IPS DF 4.7 (cell line): ENCODE results near the gene FNDC10.
"Not testable (repeated sequence)": the region's sequence is repeated elsewhere in the genome, so short reads cannot be mapped to it uniquely, and the experiment has no call there.

Experiments used
- DNase-seq: peaks from one replicate; pipeline ENCODE4 v3.0.0-alpha.2; 2013; ENCODE audit warnings: low spot score; ENCODE audit errors: extremely low read depth

Gene FNDC10

DNA sequence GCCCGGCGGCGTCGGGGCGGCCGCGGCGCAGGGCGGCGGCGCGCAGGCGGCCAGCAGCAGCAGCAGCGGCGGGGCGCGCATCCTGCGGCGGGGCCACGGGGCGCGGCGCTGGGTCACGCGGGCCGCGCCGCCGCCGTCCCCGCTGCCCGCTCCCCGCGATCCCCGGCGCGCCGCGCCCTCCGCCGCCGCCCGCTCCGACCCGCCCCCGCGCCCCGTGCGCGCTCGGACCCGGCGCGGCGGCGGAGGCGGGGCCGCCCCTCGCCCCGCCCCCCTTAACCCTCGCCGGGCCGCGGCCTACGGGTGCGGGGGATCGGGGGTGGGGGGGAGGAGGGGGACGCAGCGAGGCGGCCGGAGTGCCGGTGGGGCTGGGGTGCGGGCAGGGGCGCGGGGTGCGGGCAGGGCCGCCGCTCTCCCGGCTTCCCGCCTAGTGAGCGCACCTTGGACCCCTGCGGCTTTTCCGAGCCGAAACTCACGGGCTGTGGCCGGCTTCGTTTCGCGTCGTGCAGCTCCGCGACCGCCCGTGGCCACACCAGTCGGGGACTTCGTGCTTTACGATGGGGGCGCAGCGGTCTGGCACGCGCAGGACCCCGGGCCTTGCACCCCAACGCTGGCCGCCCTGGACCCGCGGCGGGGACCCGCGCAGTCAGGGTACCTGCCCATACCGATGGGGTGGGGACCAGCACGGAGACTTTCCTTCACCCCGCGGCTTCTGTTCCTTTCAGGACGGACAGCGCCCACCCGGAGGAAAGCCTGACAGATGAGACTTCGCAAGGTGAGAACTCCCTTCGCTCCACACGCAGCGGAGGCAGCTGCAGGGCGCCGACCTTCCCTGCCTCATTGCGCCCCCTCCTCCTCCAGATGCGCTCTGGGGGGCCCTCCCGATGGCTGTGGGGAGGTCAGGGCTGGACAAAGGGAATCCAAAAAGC, at the start of gene FNDC10:
Gene FNDC10 (minus strand): TSS at position 201 of the 926 bp plus-strand sequence. CDS start 120 bp downstream, at position 81.
- DNase-seq: no peak

DNA sequence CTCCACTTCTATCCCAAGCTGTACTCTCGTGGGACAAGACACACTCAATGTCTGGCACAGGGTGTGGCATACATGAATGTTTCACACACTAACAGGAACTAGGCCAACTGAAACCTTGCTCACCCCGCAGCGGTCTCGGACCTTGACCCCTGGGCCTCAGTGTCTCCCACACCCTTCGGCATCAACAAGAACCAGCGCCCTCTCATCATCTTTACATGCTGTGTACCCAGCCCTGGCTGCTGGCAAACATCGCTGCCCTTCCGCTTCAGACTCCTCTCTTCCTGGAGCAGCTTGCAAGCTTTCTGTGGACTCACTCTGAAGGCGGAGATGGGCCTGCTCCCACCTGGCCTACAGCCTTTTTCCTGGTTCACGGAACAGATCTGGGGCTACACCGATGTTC, 48.3 kb upstream of the FNDC10 start:
- not testable (repeated sequence) for DNase-seq

DNA sequence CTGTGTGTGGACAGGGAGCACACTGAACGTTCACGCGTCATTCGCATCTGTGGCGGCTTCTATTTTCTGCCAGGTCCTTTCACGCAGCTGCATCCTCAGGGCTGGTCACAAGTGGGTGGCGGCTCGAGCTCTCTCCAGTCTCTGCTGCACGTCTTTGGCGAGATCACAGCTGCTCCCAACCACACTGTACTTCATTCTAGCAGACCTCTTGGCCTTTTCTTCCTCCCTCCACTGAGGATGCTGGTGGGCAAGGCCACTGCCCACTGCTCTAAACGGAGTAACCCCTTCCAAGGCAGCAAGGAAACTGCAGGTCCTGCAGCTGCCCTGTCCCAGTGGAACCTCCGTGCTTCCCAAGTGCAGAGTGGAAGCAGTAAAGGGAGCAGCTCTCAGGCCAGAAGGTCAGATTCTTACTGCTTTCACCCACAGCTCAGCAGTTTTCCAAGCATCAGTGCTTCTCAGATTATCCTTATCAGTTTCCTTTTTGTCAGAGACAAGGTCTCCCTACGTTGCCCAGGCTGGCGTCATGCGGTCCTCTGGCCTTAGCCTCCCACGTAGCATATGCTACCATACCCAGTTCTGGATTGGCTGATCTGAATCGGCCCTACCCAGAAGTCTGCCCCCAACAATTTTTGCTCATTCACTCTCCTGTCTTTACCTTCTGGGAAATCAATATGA, 47.8 kb upstream of the FNDC10 start:
- DNase-seq: not testable (repeated sequence)

DNA sequence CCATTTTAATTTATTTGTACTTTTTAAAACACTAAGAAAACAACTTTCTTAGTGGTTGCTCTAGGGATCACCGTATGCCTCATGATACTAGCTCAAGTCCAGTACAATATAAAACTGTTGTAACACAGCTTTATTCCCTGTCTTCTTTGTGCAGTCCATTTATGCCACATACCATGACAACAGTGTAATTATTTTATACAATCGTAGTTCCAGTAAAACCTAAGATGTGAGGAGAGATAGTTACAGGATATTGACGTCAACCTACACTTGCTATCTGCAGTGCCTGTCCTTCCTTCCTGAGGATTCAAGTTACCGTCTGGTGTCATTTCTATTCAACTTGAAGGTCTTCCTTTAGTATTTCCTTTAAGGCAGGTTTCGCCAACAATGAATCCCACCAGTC, 46.4 kb upstream of the FNDC10 start:
- not testable (repeated sequence) for DNase-seq

DNA sequence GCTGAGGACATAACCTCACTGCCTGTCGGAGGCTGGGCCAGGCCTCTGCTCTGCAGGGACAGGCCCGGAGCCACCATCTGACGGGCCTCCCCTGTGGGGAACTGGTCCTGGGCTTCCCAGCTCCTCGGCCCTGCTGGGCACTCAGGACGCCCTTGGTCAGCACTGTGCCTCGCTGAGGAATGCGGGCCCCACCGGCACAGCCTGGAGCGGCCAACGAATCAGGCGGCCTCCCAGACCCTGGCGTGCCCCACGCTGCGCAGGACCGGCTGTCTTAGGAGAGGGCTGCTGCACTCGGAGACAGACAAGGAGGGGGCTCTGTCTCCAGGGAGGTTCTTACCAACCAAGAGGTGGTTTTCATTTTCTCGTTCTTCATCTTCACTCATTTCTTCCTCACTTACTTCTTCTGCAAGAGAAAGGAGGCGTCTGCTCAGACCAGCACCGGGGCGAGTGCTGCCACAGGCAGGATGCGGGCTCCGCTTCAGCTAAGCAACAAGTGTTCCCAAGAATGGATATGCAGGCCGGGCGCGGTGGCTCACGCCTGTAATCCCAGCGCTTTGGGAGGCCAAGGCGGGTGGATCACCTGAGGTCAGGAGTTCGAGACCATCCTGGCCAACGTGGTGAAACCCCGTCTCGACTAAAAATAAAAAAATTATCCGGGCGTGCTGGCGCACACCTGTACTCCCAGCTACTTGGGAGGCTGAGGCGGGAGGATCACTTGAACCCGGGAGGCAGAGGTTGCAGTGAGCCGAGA, 41.0 kb upstream of the FNDC10 start:
- not testable (repeated sequence) for DNase-seq

DNA sequence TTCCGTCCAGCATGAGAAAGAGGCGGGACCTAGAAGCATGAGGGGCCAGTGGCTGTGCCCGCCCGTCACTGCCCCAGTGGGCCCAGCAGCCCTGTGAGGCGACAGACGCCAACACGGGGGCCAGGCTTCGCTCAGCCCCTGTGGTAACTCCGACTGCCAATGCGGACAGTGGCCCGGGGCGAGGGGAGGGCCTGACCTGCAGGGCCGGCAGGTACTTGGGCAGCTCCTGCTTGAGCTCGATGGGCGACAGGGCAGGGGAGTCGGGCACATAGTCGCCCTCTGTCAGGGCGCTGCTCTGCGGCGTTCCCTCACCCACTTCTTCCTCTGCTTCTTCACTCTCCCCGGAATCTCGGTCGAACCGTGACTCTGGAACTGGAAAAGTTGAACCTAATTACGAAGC, 40.1 kb upstream of the FNDC10 start:
- not testable (repeated sequence) for DNase-seq

DNA sequence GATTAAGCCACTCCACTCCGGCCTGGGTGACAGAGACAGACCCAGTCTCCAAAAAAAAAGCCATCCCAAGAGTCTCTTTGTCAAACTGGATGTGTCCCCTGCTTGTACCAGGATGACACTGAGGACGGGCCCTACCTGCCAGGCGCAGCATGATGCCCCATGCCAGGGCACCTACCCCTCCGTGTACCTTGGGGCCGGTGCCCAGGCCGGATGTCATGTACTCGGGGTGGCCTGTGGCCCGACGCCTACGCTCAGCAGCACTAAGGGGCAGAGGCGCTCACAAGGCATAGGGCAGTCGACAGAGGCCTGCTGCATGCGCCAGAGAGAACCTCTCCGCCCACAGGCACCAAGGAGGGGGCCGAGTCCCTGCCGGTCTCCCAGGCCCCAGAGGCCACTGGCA, 39.4 kb upstream of the FNDC10 start:
- DNase-seq: not testable (repeated sequence)

DNA sequence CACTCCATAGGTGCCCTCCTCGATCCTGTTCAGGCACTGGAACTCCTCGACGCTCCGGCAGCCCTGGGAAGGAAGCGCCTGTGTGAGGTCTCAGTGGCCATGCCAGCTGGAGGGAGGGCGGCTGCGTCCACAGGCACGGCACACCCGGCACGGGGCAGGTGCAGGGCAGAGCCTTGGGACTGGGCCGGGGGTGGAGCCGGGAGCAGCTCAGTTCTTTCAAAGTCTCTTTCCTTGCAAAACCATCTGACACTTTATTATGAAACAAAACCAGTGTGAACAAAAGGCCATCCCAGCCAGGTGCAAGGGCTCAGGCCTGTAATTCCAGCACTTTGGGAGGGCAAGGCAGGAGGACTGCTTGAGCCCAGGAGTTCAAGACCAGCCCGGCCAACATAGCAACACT, 38.6 kb upstream of the FNDC10 start:
- not testable (repeated sequence) for DNase-seq

DNA sequence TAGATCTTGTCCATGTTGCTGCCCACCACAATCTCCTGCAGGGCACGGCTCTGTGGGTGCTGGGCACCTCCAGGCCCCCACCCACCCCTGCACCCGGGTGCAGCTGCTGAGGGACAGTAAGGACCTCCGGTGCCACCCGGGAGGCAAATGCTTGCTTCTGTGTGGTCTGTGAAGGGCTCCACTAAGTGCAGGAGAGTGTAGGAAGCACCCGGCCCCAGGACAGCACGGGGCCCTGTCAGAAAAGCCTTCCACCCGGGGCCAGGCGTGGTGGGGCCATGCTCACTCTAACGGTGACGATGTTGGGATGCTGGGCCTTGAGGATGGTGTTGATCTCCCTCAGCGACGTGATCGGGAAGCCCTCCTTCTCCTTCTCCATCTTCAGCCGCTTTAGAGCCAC, 37.5 kb upstream of the FNDC10 start:
- not testable (repeated sequence) for DNase-seq

DNA sequence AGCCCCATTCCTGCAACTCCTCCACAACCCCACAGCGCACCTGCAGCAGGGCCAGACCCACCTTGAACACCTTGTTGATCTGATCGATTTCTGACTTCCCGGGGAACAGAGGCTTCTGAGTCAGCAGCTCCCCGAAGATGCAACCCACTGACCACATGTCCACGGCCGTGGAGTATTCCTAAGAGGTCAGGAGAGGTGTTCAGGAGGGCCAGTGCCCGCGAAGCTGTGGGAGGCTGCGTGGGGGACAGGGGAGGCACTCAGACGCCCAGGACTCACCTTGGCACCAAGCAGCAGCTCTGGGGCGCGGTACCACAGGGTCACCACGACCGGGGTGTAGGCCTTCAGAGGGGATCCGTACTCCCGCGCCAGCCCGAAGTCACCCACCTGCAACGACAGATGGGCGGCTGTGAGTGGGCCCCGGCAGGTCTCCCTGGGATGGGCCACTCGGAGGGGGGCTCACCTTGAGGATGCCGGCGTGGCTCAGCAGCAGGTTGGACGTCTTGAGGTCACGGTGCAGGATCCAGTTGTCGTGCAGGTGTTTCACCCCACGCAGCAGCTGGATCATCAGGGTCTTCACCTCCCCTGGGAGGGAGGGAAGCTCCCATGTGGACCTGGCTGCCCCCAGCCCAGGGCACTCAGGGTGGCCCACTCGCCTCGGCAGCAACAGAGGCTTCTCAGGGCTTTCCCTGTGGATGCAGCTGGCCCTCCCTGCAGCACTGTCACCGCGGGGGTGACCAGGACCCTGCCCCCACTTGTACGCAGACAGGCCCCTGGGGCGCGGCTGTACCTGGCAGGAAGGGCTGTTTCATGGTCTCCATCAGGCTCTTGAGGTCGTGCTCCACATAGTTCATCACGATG, 36.9 kb upstream of the FNDC10 start:
- DNase-seq: not testable (repeated sequence)

DNA sequence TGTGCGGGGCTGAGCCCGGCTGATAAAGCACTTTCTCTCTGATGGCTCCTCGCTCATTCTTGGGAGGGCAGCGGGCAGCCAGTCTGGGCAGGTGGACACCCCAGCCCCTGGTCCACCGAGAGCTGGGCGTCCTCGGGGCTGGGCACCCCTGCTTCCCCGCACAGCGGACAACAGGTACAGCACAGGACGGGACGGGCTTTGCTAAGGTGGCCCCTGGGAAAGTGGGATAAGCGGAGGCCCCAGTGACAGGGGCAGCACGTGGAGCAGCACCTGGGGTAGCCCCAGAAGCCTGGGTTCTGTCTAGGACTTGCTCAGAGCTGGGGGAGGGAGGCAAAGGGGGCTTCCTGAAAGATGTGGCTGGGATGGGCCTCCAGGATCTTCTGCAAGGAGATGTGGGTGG, 34.7 kb upstream of the FNDC10 start:
- DNase-seq: not testable (repeated sequence)

DNA sequence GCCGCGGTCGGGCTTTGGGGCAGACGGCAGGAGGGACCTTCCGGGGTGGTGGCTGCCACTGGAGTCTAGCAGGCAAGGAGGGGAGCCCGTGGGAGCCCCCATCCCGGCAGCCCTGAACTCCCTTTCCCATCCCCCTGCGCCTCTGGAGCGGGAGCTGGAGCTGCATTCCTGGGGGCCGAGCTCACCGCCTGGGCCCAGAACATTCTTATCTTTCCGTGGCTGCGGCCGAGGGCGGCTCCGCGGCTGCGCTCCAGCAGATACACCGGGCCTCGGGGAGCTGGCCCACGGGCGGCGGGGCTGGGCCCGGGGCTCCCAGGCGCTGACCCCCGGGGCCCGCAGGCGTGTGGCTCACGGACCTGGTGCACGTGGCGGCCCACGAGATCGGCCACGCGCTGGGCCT, 33.5 kb upstream of the FNDC10 start:
- DNase-seq: not testable (repeated sequence)

DNA sequence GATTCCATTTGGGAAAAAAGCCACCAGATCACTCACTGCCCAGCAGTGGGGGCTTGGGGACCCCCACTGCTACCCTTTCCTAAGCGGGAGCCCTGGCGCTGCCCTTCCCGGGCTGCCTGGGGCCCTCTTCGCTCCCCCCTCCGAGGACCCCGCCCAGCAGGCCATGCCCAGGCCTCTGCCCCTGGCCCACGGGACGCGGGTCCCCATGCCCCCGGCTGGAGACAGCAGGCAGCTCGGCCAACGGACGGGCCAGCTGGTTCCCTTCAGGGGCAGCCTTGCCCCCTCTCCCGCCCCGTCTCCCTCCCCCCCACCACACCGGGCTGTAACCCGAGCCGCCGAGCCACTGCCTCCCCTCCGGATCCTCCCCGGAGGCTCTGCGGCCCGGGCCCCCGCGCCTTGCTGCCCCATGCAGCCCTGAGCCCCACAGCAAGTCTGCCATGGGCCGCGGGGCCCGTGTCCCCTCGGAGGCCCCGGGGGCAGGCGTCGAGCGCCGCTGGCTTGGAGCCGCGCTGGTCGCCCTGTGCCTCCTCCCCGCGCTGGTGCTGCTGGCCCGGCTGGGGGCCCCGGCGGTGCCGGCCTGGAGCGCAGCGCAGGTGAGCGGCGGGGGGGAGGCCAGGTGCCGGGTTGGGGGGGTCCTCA, 32.0 kb upstream of the FNDC10 start, which contains the start of gene MMP23B:
Gene MMP23B (plus strand): TSS at position 392 of the 639 bp plus-strand sequence. CDS start 46 bp downstream, at position 438.
- DNase-seq: no peak

DNA sequence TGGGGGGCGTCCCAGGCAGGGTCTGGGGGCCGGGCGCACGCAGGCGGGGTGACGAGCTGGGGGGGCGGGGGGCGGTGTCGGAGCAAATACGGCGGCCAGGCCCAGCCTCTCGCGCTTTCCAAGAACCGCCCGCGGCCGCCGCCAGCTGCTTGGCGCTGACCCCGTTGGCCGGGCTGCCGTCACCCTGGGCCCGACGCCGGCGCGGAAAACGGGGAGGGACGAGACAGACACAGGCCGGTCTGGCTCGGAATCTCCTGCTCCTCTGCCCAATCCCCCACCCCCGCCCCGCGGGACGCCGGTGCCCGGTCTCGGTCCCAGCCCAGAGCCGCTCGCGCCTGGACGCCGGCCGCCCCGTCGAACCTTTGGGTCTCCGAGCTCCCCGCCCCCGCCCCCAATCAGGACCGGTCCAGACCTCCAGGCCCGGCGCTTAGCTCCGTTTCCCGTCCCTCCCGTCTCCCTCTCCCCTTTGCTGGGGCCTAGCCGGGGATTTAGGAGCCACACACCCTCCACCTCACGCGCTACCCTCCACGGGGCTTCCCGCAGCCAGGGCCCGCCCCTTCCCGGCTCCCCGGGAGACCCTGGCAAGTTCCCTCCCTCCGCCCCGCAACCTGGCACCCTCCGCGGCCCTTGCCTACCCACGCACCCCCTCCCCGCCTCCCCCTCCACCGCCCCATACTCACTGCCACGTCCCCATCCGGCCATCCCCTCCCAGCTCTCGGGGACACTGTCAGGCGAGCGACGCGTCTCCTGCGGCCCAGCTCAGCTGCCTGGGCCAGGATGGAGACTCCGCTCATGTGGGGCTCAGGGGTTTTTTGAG, 31.2 kb upstream of the FNDC10 start:
- no peak for DNase-seq

DNA sequence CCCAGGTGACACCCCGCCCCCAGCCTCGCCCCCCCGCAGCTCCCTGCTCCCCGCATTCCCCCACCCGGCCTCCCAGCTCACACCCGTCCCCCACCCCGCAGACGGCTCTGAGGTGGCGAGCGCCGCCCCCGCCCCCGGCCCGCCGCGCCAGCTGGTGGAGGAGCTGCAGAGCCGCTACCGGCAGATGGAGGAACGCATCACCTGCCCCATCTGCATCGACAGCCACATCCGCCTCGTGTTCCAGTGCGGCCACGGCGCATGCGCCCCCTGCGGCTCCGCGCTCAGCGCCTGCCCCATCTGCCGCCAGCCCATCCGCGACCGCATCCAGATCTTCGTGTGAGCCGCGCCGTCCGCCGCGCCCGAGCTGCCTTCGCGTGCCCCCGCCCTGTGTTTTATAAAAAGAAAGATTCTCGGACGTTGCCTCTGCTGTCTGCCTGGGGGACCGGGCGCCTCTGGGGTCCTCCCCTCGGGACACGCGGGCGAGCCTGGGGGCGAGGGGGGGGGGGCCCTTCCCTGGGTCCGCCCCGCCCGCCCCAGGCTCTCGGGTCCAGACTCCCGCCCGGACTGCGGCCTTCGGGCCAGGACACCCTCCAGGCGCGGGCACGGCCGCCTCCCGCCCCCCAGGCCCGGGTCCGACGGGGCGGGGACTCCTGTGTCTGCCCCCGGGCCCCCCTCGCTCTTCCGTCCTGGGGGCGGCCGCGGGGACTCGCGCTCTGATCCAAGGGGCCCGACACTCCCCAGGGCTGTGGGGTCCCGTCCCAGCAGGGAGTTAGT, 30.4 kb upstream of the FNDC10 start:
- no peak for DNase-seq

DNA sequence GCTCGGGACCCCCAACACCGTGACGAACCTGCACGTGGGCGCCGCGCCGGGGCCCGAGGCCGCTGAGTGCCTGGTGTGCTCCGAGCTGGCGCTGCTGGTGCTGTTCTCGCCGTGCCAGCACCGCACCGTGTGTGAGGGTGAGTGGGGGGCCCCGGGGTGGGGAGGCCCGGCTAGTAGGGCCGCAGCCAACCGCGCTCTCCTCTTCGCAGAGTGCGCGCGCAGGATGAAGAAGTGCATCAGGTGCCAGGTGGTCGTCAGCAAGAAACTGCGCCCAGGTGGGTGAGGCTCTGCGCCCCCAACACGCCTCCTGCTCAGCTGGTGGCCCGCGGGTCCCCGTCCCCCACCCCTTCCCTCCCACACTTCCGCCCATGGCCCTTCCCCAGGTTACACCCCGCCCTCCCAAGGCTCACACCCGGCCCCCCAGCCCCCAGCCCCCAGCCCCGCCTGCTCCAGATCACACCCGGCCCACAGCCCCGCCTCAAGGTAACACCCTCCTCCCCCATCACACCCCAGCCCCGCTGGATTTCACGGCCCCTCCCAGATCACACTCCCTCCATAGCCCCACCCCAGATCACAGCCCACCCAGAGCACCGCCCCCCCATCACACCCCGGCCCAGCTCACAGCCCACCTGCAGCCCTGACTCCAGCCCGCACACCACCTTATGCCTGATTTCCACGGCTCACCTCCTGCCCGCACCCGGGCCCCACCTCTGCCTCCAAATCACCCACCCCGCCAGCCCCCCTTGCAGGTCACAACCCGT, 29.7 kb upstream of the FNDC10 start:
- no peak for DNase-seq

DNA sequence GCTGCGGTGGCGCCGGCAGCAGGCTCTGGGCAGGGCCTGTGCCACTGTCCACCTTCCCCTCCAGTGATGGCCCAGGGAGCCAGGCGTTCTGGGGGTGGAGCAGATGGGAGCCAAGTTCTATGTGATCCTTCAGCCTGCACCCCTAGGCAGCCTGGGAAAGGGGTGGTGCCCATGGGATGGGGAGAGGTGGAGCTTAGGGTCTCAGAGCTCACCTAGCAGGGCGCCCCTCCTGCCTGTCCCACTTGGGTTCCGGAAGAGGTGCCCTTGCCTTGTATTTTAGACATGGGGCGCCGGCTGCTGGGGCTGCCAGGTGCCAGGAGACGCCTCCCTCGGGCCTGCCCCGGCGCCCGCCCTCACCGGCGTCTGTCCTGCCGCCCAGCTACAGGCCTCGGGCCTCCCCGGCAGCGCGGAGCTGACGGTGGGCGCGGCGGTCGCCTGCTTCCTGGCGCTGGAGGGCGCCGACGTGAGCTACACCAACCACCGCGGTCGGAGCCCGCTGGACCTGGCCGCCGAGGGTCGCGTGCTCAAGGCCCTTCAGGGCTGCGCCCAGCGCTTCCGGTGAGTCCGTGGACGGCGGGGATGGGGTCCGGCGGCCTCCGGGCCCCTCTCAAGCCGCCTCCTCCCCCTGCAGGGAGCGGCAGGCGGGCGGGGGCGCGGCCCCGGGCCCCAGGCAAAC, 29.0 kb upstream of the FNDC10 start:
- no peak for DNase-seq
